DMS79 (cell line): ENCODE data around the gene PLA2G15.

Experiments
- DNase-seq: peaks from one replicate; lab custom pipeline; 2025; lab: John Stamatoyannopoulos, UW

The PLA2G15 gene

DNA sequence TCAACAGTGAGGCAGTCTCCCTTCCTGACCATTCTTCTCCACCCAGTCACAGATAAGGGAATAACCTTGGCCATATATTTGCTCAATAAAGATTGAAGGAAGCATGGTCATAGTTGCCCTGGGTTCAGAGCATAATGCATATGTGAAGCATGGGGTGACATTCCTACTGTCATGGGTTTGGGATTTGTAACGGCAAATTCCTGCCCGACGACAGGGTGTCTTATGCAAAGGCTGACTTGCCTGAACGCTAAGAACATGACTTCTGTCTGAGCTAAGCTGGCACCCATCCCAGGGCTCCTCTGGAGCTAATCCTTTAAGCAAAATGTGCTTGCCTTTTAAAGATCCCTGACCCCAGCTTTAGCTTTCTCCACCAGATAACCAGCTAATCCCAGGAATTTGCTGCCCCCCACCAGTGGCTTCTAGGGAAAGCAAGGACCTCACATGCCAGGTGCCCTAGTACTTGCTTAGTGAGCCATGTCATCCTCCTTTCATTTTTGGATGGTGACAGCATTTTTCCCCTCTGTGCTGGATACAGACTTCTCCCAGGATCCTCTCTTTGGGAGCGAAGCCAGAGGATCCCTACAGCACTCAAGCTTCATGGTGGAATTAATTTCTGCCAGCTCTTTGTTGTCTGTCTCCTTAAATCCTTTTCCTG, 53.9 kb downstream of the PLA2G15 start:
- DNase-seq, result no peak

- DNase-seq, result no peak
Observed at GRCh38 chr16:68299571-68300453, 54.6 kb downstream of the PLA2G15 start.

DNA sequence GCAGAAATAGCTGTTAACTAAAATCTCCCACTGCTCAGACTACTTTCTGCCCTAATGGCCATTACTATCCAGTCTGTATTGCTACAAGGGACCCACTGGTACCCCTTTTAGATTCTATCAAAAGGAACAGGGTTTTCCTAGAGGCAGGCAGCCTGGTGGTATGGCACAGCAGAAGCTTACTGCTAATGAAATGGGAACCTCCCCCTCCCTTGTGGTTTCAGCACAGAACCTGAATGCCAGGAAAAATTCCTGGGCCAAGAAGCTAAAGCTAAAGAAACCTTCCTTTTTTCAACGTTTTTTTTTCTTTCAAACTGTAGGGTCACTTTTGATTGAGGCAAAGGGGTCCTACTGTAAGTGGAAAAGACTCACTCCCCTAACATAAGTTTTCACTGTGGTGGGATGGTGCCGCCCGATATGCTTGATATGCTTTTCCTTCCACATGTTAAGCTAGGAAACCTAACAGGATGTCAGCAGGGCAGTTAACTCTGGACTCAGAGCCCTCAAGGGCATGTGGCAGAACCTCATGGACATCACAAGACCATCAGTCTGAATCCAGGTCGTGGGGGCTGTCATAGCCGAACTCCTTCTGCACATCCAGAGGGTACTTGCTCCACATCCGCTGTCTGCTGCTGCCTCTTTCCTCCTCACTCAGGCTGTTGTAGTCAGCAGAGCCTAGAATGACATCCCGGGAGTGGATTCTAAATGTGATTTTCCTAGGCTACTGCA, 55.7 kb downstream of the PLA2G15 start:
- DNase-seq, result no peak

DNA sequence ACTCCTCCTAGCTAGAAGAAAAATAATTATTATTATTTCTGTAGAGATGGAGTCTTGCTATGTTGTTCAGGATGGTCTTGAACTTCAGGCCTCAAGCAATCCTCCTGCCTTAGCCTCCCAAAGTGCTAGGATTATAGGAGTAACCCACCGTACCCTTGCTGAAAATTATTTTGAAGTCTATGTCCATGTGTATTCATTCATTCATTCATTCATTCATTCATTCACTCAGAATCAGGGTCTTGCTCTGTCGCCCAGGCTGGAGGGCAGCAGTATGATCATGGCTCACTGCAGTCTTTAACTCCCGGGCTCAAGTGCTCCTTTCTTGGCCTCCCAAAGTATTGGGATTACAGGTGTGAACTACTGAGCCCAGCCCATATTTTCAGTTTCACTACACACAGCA, 61.5 kb downstream of the PLA2G15 start:
- DNase-seq, result no peak

GRCh38 chr16:68309799-68310198, 64.6 kb downstream of the PLA2G15 start:
- no peak for DNase-seq

DNA sequence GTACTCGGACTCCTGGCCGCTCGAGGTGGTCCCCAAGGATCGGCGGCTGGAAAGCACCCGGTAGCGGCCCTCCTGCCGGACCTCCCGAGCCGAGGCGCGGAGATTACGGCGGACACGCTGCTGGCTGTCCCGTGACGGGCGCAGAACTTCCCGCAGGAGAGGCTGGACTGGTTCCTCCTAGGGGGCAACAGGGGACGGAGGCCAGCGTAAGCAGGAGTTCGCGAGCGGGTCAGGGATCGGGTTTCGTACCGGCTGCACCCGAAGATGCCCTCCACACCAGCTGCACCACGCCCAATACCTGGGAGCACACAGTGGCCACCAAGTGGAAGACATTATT, 65.2 kb downstream of the PLA2G15 start:
- no peak for DNase-seq
